K562 (cell line): Measurements from ENCODE around the gene NSUN6. TPM values are rescaled to one million over a fixed set of nuclear protein-coding genes. Genes with fewer than 3 reads are reported as not detected.

Experiments used
- ATF7 ChIP-seq: fragments of 450-650 bp; IDR thresholded peaks from 2 replicates; pipeline ENCODE4 v1.7.1; 2014; ENCODE audit warnings: mild to moderate bottlenecking, moderate library complexity
- DNMT1 ChIP-seq: fragments of 450-650 bp; IDR thresholded peaks from 2 replicates; pipeline ENCODE4 v1.6.1; 2016; ENCODE audit warnings: antibody characterized with exemption, mild to moderate bottlenecking
- GTF2F1 ChIP-seq: IDR thresholded peaks from 2 replicates; pipeline ENCODE4 v1.6.1; 2011; ENCODE audit warnings: low read depth, low read length, improper control_type of control experiment
- NFRKB ChIP-seq: fragments of 450-650 bp; IDR thresholded peaks from 2 replicates; pipeline ENCODE4 v1.6.1; 2016; ENCODE audit warnings: low read depth
- NUFIP1 ChIP-seq: fragments of 450-650 bp; IDR thresholded peaks from 2 replicates; pipeline ENCODE4 v1.6.1; 2018; ENCODE audit not compliant: partially characterized antibody
- PHF8 ChIP-seq: fragments of 200-600 bp; sonication (generic); IDR thresholded peaks from 2 replicates; pipeline ENCODE4 v1.6.1; 2012; ENCODE audit warnings: mixed run types, mild to moderate bottlenecking, inconsistent platforms, low read length, moderate library complexity, borderline replicate concordance
- TFAM ChIP-seq: fragments of 250-450 bp; sonication (Bioruptor Pico); conservative IDR thresholded peaks from 2 replicates; pipeline ENCODE4 v1.5.0; 2021; ENCODE audit warnings: mild to moderate bottlenecking, moderate library complexity
- ZC3H4 ChIP-seq: sonication (generic); formaldehyde crosslinking; IDR thresholded peaks from 2 replicates; pipeline ENCODE4 v1.9.0; 2021; ENCODE audit warnings: missing genetic modification reagents, borderline replicate concordance
- ZC3H8 ChIP-seq: fragments of 450-650 bp; IDR thresholded peaks from 2 replicates; pipeline ENCODE4 v1.6.1; 2017
- ZKSCAN8 ChIP-seq: fragments of 200-800 bp; sonication (Bioruptor generic); IDR thresholded peaks from 2 replicates; pipeline ENCODE4 v1.6.1; 2016; ENCODE audit warnings: missing genetic modification characterization, missing compliant biosample characterization
- ZNF212 ChIP-seq: fragments of 450-650 bp; formaldehyde crosslinking; IDR thresholded peaks from 2 replicates; pipeline ENCODE4 v1.4.0; 2020; ENCODE audit warnings: mild to moderate bottlenecking
- ZNF41 ChIP-seq: fragments of 250-450 bp; sonication (Bioruptor Pico); conservative IDR thresholded peaks from 2 replicates; pipeline ENCODE4 v1.4.0; 2020; ENCODE audit warnings: mild to moderate bottlenecking
- polyA plus RNA-seq, 8 experiments: library from polyadenylated mRNA; depleted of rRNA in 4 of 8; stranded (reverse) in 5 of 8; unstranded in 3 of 8; fragments of >200 nt; fragmentation: Nextera tagmentation in 2 of 8; fragmentation: Illumina TruSeq in 1 of 8; extraction: Ambion mirVana in 2 of 8; extraction: Trizol in 1 of 8; gene quantifications; 2 replicates each; pipeline versions ENCODE4 v1.2.1 to v1.2.3, GENCODE V29; 2011 to 2014; ENCODE audit warnings: inconsistent platforms in 1 of 8, missing spikeins in 1 of 8
- total RNA-seq, 7 experiments: library from RNA; depleted of rRNA in 6 of 7; stranded (reverse); fragments of >200 nt in 6 of 7; fragmentation: Illumina TruSeq in 2 of 7; extraction: Trizol in 2 of 7; gene quantifications; 2 replicates each; pipeline versions ENCODE4 v1.2.1 to v1.2.3, GENCODE V29; 2011 to 2021; ENCODE audit warnings: low replicate concordance in 1 of 7
- TF ChIP-seq, protein P1 (sequence below), 2 experiments: fragments of 450-650 bp; IDR thresholded peaks; 2 replicates each; pipeline ENCODE4 v1.6.1; 2016; ENCODE audit warnings: mild to moderate bottlenecking in 2 of 2, borderline replicate concordance in 1 of 2, low read depth in 1 of 2, moderate library complexity in 1 of 2
- TF ChIP-seq, protein P2 (sequence below): fragments of 450-650 bp; IDR thresholded peaks from 2 replicates; pipeline ENCODE4 v1.6.1; 2017; ENCODE audit warnings: mild to moderate bottlenecking, moderate library complexity
- TF ChIP-seq, protein P3 (sequence below), 2 experiments: fragments of 450-650 bp in 1 of 2; sonication (generic) in 1 of 2; formaldehyde crosslinking; conservative IDR thresholded peaks; 2 replicates each; pipeline versions ENCODE4 v1.4.0 to v1.8.1; 2020 to 2022; ENCODE audit warnings: mild to moderate bottlenecking in 1 of 2, missing genetic modification reagents in 1 of 2
- TF ChIP-seq, protein P4 (sequence below): fragments of 250-450 bp; sonication (Bioruptor Pico); IDR thresholded peaks from 2 replicates; pipeline ENCODE4 v1.5.0; 2022; ENCODE audit warnings: mild to moderate bottlenecking

The NSUN6 gene
- total and polyA plus RNA-seq, 9 of the 15 experiments (the other 6 are each of a cell fraction or from before 2014, with no cell fraction given), result 12.5 to 33.1 (median 24.2) TPM

DNA sequence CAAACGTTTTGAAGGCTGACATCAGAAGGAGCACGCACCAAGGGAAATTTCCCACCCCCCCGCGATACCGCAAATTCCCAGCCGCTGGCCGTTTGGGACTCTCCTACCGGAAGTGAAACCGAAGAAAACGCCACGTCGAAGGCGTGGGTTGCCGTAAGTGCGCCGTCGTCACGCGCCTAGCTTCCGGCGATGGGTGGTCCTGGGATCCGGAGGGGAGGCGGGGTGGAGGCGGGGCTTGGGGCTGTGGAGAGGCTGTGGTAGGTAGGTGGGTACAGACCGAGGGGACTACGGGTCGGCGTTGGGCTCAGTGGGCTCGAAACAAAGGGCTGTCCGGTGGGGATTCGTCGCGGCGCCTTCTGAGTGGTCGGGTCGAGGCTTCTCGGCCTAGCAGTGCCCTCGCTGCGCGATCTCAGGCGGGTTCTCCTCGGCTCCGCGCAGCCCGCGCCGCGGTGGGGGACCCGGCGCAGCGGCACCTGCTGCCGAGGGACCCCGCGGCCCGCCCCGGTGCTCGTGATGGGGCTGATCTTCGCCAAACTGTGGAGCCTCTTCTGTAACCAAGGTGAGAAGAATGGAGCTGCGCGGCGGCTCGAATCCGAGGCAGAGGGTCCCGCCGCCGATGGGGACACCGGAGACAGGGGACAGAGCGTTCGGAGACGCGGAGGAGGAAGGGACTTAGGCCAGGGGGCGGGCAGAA lies 7.9 kb upstream of the NSUN6 start, which contains the start of gene ARL5B (continued):
- TF ChIP-seq ZC3H4 (no peak), ZNF41 (CRISPR knock-in tag) (no peak), ZC3H8 (no peak), ZNF212 (CRISPR knock-in tag) (no peak), ATF7 (peak; percentile 65), PHF8 (peak; percentile 84; the same call in 1 of the 2 replicates), DNMT1 (no peak), NFRKB (no peak), ZKSCAN8 (no peak), GTF2F1 (0 out of 2 replicates have a peak, but pooled peaks have one; percentile 6), TFAM (CRISPR knock-in tag) (no peak), NUFIP1 (no peak)
- TF ChIP-seq, protein P1, sequence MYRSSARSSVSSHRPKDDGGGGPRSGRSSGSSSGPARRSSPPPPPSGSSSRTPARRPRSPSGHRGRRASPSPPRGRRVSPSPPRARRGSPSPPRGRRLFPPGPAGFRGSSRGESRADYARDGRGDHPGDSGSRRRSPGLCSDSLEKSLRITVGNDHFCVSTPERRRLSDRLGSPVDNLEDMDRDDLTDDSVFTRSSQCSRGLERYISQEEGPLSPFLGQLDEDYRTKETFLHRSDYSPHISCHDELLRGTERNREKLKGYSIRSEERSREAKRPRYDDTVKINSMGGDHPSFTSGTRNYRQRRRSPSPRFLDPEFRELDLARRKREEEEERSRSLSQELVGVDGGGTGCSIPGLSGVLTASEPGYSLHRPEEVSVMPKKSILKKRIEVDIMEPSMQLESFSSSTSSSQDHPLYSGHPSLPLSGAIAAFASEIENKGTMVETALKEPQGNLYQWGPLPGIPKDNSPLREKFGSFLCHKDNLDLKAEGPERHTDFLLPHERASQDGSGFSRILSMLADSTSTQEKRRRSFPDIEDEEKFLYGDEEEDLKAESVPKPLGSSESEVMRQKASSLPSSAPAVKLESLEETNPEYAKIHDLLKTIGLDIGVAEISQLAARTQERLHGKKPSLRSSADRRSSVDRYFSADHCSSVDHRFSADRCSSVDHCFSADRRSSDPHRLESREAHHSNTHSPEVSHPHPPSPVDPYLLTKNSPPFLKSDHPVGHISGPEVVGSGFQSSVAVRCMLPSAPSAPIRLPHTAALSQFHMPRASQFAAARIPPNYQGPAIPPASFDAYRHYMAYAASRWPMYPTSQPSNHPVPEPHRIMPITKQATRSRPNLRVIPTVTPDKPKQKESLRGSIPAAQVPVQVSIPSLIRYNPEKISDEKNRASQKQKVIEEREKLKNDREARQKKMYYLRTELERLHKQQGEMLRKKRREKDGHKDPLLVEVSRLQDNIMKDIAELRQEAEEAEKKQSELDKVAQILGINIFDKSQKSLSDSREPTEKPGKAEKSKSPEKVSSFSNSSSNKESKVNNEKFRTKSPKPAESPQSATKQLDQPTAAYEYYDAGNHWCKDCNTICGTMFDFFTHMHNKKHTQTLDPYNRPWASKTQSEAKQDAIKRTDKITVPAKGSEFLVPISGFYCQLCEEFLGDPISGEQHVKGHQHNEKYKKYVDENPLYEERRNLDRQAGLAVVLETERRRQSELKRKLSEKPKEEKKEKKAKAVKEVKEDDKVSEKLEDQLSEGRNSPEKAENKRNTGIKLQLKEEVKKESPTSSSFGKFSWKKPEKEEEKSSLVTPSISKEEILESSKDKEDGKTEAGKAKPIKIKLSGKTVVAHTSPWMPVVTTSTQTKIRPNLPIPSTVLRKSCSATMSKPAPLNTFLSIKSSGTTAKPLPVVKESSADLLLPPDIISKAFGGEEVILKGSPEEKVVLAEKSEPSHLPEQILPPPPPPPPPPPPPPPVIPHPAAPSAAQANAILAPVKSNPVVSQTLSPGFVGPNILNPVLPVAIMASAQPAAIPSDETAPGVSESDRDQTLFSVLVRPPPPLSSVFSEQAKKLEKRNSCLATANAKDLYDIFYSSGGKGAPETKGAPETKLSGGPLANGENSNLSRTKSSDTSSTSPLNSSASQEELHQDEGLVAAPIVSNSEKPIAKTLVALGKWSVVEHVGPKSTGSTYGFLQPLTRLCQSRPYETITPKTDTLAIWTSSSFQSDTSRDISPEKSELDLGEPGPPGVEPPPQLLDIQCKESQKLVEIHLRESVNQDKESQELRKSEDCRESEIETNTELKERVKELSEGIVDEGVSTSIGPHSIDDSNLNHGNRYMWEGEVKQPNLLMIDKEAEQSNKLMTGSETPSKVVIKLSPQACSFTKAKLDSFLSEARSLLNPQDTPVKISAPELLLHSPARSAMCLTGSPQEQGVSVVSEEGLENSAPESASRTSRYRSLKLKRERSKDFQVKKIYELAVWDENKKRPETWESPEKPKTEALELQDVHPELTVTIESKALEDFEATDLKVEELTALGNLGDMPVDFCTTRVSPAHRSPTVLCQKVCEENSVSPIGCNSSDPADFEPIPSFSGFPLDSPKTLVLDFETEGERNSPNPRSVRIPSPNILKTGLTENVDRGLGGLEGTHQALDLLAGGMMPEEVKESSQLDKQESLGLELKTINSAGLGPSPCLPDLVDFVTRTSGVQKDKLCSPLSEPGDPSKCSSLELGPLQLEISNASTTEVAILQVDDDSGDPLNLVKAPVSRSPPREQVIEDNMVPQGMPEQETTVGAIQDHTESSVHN (IDR thresholded peaks at IDR 0.05; ENCODE audit: borderline replicate concordance in 1 of 2, low read depth in 1 of 2), result peak in 1 of 2 experiments; percentile 79; a peak in 1 of 4 replicates
- TF ChIP-seq, protein P2, sequence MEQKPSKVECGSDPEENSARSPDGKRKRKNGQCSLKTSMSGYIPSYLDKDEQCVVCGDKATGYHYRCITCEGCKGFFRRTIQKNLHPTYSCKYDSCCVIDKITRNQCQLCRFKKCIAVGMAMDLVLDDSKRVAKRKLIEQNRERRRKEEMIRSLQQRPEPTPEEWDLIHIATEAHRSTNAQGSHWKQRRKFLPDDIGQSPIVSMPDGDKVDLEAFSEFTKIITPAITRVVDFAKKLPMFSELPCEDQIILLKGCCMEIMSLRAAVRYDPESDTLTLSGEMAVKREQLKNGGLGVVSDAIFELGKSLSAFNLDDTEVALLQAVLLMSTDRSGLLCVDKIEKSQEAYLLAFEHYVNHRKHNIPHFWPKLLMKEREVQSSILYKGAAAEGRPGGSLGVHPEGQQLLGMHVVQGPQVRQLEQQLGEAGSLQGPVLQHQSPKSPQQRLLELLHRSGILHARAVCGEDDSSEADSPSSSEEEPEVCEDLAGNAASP, result no peak
- TF ChIP-seq, protein P3, sequence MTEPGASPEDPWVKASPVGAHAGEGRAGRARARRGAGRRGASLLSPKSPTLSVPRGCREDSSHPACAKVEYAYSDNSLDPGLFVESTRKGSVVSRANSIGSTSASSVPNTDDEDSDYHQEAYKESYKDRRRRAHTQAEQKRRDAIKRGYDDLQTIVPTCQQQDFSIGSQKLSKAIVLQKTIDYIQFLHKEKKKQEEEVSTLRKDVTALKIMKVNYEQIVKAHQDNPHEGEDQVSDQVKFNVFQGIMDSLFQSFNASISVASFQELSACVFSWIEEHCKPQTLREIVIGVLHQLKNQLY (CRISPR knock-in tag; conservative IDR thresholded peaks at IDR 0.05), result no peak
- TF ChIP-seq, protein P4, sequence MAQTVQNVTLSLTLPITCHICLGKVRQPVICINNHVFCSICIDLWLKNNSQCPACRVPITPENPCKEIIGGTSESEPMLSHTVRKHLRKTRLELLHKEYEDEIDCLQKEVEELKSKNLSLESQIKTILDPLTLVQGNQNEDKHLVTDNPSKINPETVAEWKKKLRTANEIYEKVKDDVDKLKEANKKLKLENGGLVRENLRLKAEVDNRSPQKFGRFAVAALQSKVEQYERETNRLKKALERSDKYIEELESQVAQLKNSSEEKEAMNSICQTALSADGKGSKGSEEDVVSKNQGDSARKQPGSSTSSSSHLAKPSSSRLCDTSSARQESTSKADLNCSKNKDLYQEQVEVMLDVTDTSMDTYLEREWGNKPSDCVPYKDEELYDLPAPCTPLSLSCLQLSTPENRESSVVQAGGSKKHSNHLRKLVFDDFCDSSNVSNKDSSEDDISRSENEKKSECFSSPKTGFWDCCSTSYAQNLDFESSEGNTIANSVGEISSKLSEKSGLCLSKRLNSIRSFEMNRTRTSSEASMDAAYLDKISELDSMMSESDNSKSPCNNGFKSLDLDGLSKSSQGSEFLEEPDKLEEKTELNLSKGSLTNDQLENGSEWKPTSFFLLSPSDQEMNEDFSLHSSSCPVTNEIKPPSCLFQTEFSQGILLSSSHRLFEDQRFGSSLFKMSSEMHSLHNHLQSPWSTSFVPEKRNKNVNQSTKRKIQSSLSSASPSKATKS (CRISPR knock-in tag), result no peak
